Measurements from ENCODE around the gene HYAL3.
"Not testable (repeated sequence)": the region's sequence is repeated elsewhere in the genome, so short reads cannot be mapped to it uniquely, and the experiment has no call there.

The HYAL3 gene

GRCh38 chr3:50292159-50293078 lies 6.8 kb downstream of the HYAL3 start, which contains the start of gene IFRD2:
Gene IFRD2 (minus strand): TSS chr3:50292429. CDS start chr3:50292274, 155 bp downstream.
- peak; percentile 99 for FAIRE-seq
- peak; percentile 97 for DNase-seq (ENCODE audit: low spot score)

- FAIRE-seq (no peak), DNase-seq (ENCODE audit: low spot score) (no peak)
Observed at GRCh38 chr3:50290161-50290641, 9.0 kb downstream of the HYAL3 start.

- no peak for FAIRE-seq
Observed at GRCh38 chr3:50289130-50289529, 10.1 kb downstream of the HYAL3 start.

GRCh38 chr3:50288387-50289007 lies 10.7 kb downstream of the HYAL3 start:
- no peak for DNase-seq (ENCODE audit: low spot score)
- FAIRE-seq = no peak

More at GRCh38 chr3:50289130-50289529, 10.1 kb downstream of the HYAL3 start:
- DNase-seq (ENCODE audit: low spot score) = no peak

GRCh38 chr3:50287262-50287661 lies 11.9 kb downstream of the HYAL3 start:
- DNase-seq (ENCODE audit: low spot score) (no peak), FAIRE-seq (no peak)

- DNase-seq (ENCODE audit: low spot score) (no peak), FAIRE-seq (peak; percentile 37)
Observed at GRCh38 chr3:50286322-50287227, 12.6 kb downstream of the HYAL3 start.

GRCh38 chr3:50284121-50284520 lies 15.1 kb downstream of the HYAL3 start:
- DNase-seq (ENCODE audit: low spot score); FAIRE-seq: not testable (repeated sequence)

- DNase-seq (ENCODE audit: low spot score) (no peak), FAIRE-seq (no peak)
Observed at GRCh38 chr3:50279255-50280016, 19.8 kb downstream of the HYAL3 start.

- no peak for FAIRE-seq
- no peak for DNase-seq (ENCODE audit: low spot score)
Observed at GRCh38 chr3:50278880-50279224, 20.4 kb downstream of the HYAL3 start, which contains the start of gene LSMEM2. Gene LSMEM2 (plus strand): TSS chr3:50279087. CDS start chr3:50279114, 27 bp downstream.

GRCh38 chr3:50278123-50278879 lies 20.9 kb downstream of the HYAL3 start:
- FAIRE-seq (no peak), DNase-seq (ENCODE audit: low spot score) (no peak)

GRCh38 chr3:50276762-50277101 lies 22.5 kb downstream of the HYAL3 start:
- FAIRE-seq (no peak), DNase-seq (ENCODE audit: low spot score) (no peak)

GRCh38 chr3:50275996-50276761 lies 23.0 kb downstream of the HYAL3 start:
- DNase-seq (ENCODE audit: low spot score) (no peak), FAIRE-seq (no peak)

GRCh38 chr3:50275141-50275995 lies 23.8 kb downstream of the HYAL3 start:
- FAIRE-seq = no peak

GRCh38 chr3:50274371-50275104 lies 24.7 kb downstream of the HYAL3 start:
- DNase-seq (ENCODE audit: low spot score) = peak; percentile 54
- FAIRE-seq = no peak

More at GRCh38 chr3:50275141-50275995, 23.8 kb downstream of the HYAL3 start:
- no peak for DNase-seq (ENCODE audit: low spot score)

GRCh38 chr3:50273689-50274065 lies 25.5 kb downstream of the HYAL3 start:
- peak; percentile 5 for FAIRE-seq
- no peak for DNase-seq (ENCODE audit: low spot score)

GRCh38 chr3:50272911-50273688 lies 26.1 kb downstream of the HYAL3 start:
- DNase-seq (ENCODE audit: low spot score) (peak; percentile 90), FAIRE-seq (peak; percentile 93)

GRCh38 chr3:50272538-50272910 lies 26.7 kb downstream of the HYAL3 start:
- DNase-seq (ENCODE audit: low spot score); FAIRE-seq: not testable (repeated sequence)

Measured in urothelium cell line (cell line).